Measurements from ENCODE around the gene CCR2.

The CCR2 gene

DNA sequence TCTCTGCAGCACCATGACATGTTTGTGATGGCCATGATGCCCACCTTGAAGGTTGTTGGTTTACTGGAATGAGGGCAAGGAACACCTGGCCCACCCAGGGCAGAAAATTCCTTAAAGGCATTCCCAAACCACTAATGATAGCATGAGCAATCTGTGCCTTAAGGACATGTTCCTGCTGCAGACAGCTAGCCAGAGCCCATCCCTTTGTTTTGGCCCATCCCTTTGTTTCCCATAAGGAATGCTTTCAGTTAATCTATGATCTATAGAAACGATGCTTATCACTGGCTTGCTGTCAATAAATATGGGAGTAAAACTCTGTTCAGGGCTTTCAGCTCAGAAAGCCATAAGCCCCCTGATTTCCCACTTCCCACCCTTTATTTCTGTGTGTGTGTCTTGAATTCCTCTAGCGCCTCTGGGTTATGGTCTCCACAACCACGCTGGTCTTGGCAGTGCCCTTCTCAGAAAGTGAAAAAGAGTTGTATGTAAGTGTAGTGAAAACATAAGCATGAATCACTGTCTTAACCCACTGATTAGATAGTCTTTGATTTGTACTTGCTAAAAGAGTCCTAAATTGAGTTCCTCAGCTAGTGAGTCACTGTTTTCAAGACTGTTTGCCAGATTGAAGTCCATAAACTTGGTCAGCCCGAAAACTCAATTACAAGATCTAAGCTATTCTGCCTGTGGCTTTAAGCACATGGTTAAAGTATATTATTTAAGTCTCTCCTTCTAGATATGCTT lies 19.0 kb upstream of the CCR2 start:
- no peak for TF ChIP-seq TCF12 (IDR thresholded peaks at IDR 0.05; ENCODE audit: low read depth)
- TF ChIP-seq, protein P1, sequence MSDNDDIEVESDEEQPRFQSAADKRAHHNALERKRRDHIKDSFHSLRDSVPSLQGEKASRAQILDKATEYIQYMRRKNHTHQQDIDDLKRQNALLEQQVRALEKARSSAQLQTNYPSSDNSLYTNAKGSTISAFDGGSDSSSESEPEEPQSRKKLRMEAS (IDR thresholded peaks at IDR 0.05): no peak
- TF ChIP-seq YY1 (IDR thresholded peaks at IDR 0.05; ENCODE audit: low read depth): no peak
- TF ChIP-seq USF1 (IDR thresholded peaks at IDR 0.05): no peak
- TF ChIP-seq CEBPB (IDR thresholded peaks at IDR 0.05): no peak
- TF ChIP-seq FOXM1 (IDR thresholded peaks at IDR 0.05; ENCODE audit: borderline replicate concordance, low read depth): no peak
- TF ChIP-seq ZBTB7A (IDR thresholded peaks at IDR 0.05; ENCODE audit: low read depth): no peak
- TF ChIP-seq REST (IDR thresholded peaks at IDR 0.05; ENCODE audit: low read depth): no peak
- no peak for TF ChIP-seq TEAD4 (IDR thresholded peaks at IDR 0.05)
- no peak for TF ChIP-seq TAF1 (IDR thresholded peaks at IDR 0.05; ENCODE audit: low read depth)
- TF ChIP-seq EP300 (IDR thresholded peaks at IDR 0.05; ENCODE audit: borderline replicate concordance): no peak
- TF ChIP-seq NFIC (IDR thresholded peaks at IDR 0.05): no peak
- no peak for TF ChIP-seq EGR1 (IDR thresholded peaks at IDR 0.05)
- no peak for TF ChIP-seq RAD21 (IDR thresholded peaks at IDR 0.05; ENCODE audit: low read depth)
- no peak for TF ChIP-seq CREB1 (IDR thresholded peaks at IDR 0.05; ENCODE audit: low read depth)

GRCh38 chr3:46335541-46335940 lies 18.4 kb upstream of the CCR2 start:
- TF ChIP-seq CEBPB (IDR thresholded peaks at IDR 0.05): no peak
- no peak for TF ChIP-seq NFIC (IDR thresholded peaks at IDR 0.05)
- TF ChIP-seq FOXM1 (IDR thresholded peaks at IDR 0.05; ENCODE audit: borderline replicate concordance, low read depth): no peak
- no peak for TF ChIP-seq EP300 (IDR thresholded peaks at IDR 0.05; ENCODE audit: borderline replicate concordance)
- no peak for TF ChIP-seq REST (IDR thresholded peaks at IDR 0.05; ENCODE audit: low read depth)
- TF ChIP-seq TCF12 (IDR thresholded peaks at IDR 0.05; ENCODE audit: low read depth): no peak
- no peak for TF ChIP-seq USF1 (IDR thresholded peaks at IDR 0.05)
- TF ChIP-seq TEAD4 (IDR thresholded peaks at IDR 0.05): no peak

DNA sequence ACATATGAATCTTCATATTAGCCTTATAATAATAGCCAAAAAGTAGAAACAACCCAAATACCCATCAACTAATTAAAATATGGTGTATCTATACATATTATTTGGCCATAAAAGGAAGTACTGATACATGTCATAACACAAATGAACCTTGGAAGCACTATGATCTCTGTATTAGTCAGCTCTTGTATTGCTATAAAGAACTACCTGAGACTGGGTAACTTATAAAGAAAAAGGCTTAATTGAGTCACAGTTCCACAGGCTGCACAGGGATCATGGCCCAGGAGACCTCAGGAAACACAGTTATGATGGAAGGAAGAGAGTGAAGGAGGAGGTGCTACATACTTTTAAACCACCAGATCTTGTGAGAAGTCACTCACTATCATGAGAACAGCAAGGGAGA lies 16.0 kb upstream of the CCR2 start:
- TF ChIP-seq RAD21 (IDR thresholded peaks at IDR 0.05; ENCODE audit: low read depth): no peak
- TF ChIP-seq CEBPB (IDR thresholded peaks at IDR 0.05): no peak
- no peak for TF ChIP-seq YY1 (IDR thresholded peaks at IDR 0.05; ENCODE audit: low read depth)
- TF ChIP-seq, protein P1 (IDR thresholded peaks at IDR 0.05): no peak
- TF ChIP-seq ZBTB7A (IDR thresholded peaks at IDR 0.05; ENCODE audit: low read depth): no peak
- TF ChIP-seq TCF12 (IDR thresholded peaks at IDR 0.05; ENCODE audit: low read depth): no peak
- no peak for TF ChIP-seq FOXM1 (IDR thresholded peaks at IDR 0.05; ENCODE audit: borderline replicate concordance, low read depth)
- no peak for TF ChIP-seq REST (IDR thresholded peaks at IDR 0.05; ENCODE audit: low read depth)
- no peak for TF ChIP-seq TEAD4 (IDR thresholded peaks at IDR 0.05)
- no peak for TF ChIP-seq EP300 (IDR thresholded peaks at IDR 0.05; ENCODE audit: borderline replicate concordance)
- no peak for TF ChIP-seq USF1 (IDR thresholded peaks at IDR 0.05)
- no peak for TF ChIP-seq TAF1 (IDR thresholded peaks at IDR 0.05; ENCODE audit: low read depth)
- no peak for TF ChIP-seq EGR1 (IDR thresholded peaks at IDR 0.05)
- TF ChIP-seq CREB1 (IDR thresholded peaks at IDR 0.05; ENCODE audit: low read depth): no peak
- TF ChIP-seq NFIC (IDR thresholded peaks at IDR 0.05): no peak

- no peak for TF ChIP-seq REST (IDR thresholded peaks at IDR 0.05; ENCODE audit: low read depth)
- TF ChIP-seq YY1 (IDR thresholded peaks at IDR 0.05; ENCODE audit: low read depth): no peak
- TF ChIP-seq RAD21 (IDR thresholded peaks at IDR 0.05; ENCODE audit: low read depth): no peak
- no peak for TF ChIP-seq CREB1 (IDR thresholded peaks at IDR 0.05; ENCODE audit: low read depth)
- TF ChIP-seq TAF1 (IDR thresholded peaks at IDR 0.05; ENCODE audit: low read depth): no peak
- TF ChIP-seq USF1 (IDR thresholded peaks at IDR 0.05): no peak
- no peak for TF ChIP-seq ZBTB7A (IDR thresholded peaks at IDR 0.05; ENCODE audit: low read depth)
- TF ChIP-seq, protein P1 (IDR thresholded peaks at IDR 0.05): no peak
Observed at GRCh38 chr3:46338840-46339239, 15.1 kb upstream of the CCR2 start.

All from Ishikawa (cell line).